Measurements from ENCODE around the gene IRX3.

The IRX3 gene

GRCh38 chr16:54303613-54304012 is 17.0 kb upstream of the IRX3 start:
- Histone ChIP-seq H3K4me3 (no peak overlapping the region), H3K4me1 (peaks cover 4 to 53% (median 32%) of the 10 kb centered on the region in 10 experiments; a peak in 17 of 20 replicates), H3K9ac (no peak overlapping the region), H3K27me3 (peaks cover 3 to 59% (median 34%) of the 10 kb centered on the region in 11 experiments; a peak in 18 of 22 replicates), H3K4me2 (peak overlapping the region in 4 of 11 experiments; percentile 13 to 80 (median 72); a peak in 3 of 22 replicates), H3K9me3 (replicated peaks in 1 of 11) (peaks cover 0 to 20% (median 7%) of the 10 kb centered on the region in 11 experiments; a peak in 9 of 22 replicates), H3K36me3 (no peaks in the 10 kb centered on the region), H4K20me1 (peaks cover 0 to 8% (median 0%) of the 10 kb centered on the region in 11 experiments; a peak in 4 of 22 replicates), H3K27ac (no peak overlapping the region)
- TF ChIP-seq Cebpa-rat (IDR thresholded peaks at IDR 0.05), result no peak

GRCh38 chr16:54297154-54297553 is 10.6 kb upstream of the IRX3 start:
- H3K36me3 ChIP-seq, result no peaks in the 10 kb centered on the region
- H3K27ac ChIP-seq, result no peak overlapping the region
- H3K4me3 ChIP-seq, result no peak overlapping the region
- H3K4me2 ChIP-seq, result no peak overlapping the region
- H3K9me3 ChIP-seq (replicated peaks in 1 of 11), result peaks cover 0 to 19% (median 4%) of the 10 kb centered on the region in 11 experiments; a peak in 4 of 22 replicates
- peaks cover 1 to 35% (median 23%) of the 10 kb centered on the region in 11 experiments; a peak in 17 of 22 replicates for H3K27me3 ChIP-seq
- no peaks in the 10 kb centered on the region; a peak in 3 of 22 replicates for H4K20me1 ChIP-seq
- no peak for TF ChIP-seq Cebpa-rat (IDR thresholded peaks at IDR 0.05)
- peaks cover 0 to 10% (median 2%) of the 10 kb centered on the region in 10 experiments; a peak in 4 of 20 replicates for H3K4me1 ChIP-seq
- no peak overlapping the region for H3K9ac ChIP-seq

DNA sequence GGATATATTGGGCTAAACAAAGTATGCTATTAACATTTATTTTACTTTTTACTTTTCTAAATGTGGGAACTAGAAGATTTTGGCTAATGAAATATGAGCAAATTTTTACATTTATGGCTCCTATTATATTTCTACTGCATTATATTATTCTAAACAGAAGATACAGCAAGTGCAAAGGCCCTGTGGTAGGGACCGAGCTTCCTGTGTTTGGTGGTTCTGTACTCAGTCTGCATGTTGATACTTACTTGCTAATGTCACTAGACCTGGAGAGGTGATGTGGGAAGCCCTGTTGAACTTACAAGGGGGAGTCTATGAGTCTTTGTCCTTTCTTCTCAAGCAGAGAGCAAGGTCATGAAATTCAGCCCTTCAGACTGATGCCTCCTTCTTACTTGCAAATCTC is 10.0 kb upstream of the IRX3 start:
- Histone ChIP-seq H4K20me1 (peaks cover 0 to 3% (median 0%) of the 10 kb centered on the region in 11 experiments; a peak in 5 of 22 replicates), H3K4me3 (no peak overlapping the region), H3K4me2 (no peak overlapping the region), H3K27me3 (peaks cover 7 to 41% (median 29%) of the 10 kb centered on the region in 11 experiments), H3K36me3 (no peaks in the 10 kb centered on the region), H3K27ac (no peak overlapping the region), H3K4me1 (peaks cover 0 to 10% (median 2%) of the 10 kb centered on the region in 10 experiments; a peak in 4 of 20 replicates), H3K9ac (no peak overlapping the region), H3K9me3 (replicated peaks in 1 of 11) (peaks cover 0 to 19% (median 4%) of the 10 kb centered on the region in 11 experiments; a peak in 4 of 22 replicates)
- no peak for TF ChIP-seq Cebpa-rat (IDR thresholded peaks at IDR 0.05)

- H3K27ac ChIP-seq, result no peak overlapping the region
- H3K4me1 ChIP-seq, result peaks cover 7 to 10% (median 9%) of the 10 kb centered on the region in 10 experiments; a peak in 19 of 20 replicates
- H3K27me3 ChIP-seq, result peaks cover 54 to 77% (median 65%) of the 10 kb centered on the region in 11 experiments
- TF ChIP-seq Cebpa-rat (IDR thresholded peaks at IDR 0.05), result no peak
- H3K4me3 ChIP-seq, result no peak overlapping the region
- no peak overlapping the region for H3K4me2 ChIP-seq
- H3K9ac ChIP-seq, result no peak overlapping the region
- no peaks in the 10 kb centered on the region for H3K36me3 ChIP-seq
- H4K20me1 ChIP-seq, result peaks cover 0 to 43% (median 26%) of the 10 kb centered on the region in 11 experiments; a peak in 17 of 22 replicates
- peaks cover 0 to 25% (median 6%) of the 10 kb centered on the region in 11 experiments; a peak in 9 of 22 replicates for H3K9me3 ChIP-seq (replicated peaks in 1 of 11)
These were observed 5.3 kb upstream of the IRX3 start for GRCh38 chr16:54291656-54292487.

DNA sequence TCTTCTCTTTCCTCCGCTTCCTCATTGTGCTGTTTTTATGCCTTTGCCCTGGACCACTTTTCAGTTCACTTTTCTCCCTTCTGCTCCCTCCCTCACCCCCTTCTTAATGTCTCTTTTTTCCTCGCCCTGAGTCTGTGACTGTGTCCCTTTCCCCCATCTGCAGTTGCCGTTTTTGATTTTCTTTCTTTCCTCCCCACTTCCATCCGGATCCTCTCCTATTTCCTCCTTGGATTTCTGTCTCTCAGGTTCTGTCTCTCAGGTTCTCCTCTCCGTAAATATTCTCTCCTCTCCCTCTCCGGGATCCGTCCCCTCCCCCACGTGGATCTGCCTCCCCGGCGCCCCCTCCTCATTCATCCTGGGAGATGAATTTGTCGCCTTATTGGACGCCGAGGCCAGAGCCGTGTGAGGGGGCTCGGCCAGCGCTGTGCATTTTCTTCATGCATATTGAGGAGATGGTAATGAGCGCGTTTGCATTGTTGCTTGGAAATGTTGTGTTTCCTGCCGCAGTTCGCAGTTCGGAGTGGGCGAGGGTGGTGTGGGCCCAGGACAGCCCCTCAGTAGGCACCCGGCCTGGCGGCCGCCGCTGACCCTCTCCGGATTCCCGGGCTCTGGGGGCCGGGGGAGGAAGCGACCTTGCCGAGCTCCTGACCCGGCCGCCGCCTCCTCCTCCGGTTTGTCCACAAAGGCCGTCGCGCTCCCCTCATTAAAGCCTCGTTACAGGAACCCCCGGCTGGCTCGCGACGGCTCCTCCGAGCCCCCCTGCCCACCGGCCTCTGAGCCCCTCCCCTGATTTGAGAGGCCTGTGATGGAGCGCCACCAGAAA is 4.5 kb upstream of the IRX3 start:
- no peak overlapping the region for H3K27ac ChIP-seq
- H3K9ac ChIP-seq, result no peak overlapping the region
- H3K4me3 ChIP-seq, result no peak overlapping the region
- H3K4me2 ChIP-seq, result no peak overlapping the region
- peaks cover under 1 to 17% (median 6%) of the 10 kb centered on the region in 11 experiments; a peak in 10 of 22 replicates for H3K9me3 ChIP-seq (replicated peaks in 1 of 11)
- no peak for TF ChIP-seq Cebpa-rat (IDR thresholded peaks at IDR 0.05)
- H3K4me1 ChIP-seq, result peaks cover 9 to 17% (median 15%) of the 10 kb centered on the region in 10 experiments; a peak in 19 of 20 replicates
- H3K36me3 ChIP-seq, result no peaks in the 10 kb centered on the region
- peaks cover 62 to 86% (median 73%) of the 10 kb centered on the region in 11 experiments for H3K27me3 ChIP-seq
- peaks cover 0 to 51% (median 32%) of the 10 kb centered on the region in 11 experiments; a peak in 17 of 22 replicates for H4K20me1 ChIP-seq

- peaks cover 16 to 25% (median 23%) of the 10 kb centered on the region in 10 experiments; a peak in 19 of 20 replicates for H3K4me1 ChIP-seq
- peaks cover 0 to 59% (median 40%) of the 10 kb centered on the region in 11 experiments; a peak in 17 of 22 replicates for H4K20me1 ChIP-seq
- H3K36me3 ChIP-seq, result no peaks in the 10 kb centered on the region
- H3K9me3 ChIP-seq (replicated peaks in 1 of 11), result peaks cover 0 to 18% (median 9%) of the 10 kb centered on the region in 11 experiments; a peak in 11 of 22 replicates
- H3K27me3 ChIP-seq, result peaks cover 71 to 94% (median 82%) of the 10 kb centered on the region in 11 experiments
- no peak overlapping the region for H3K9ac ChIP-seq
- H3K4me3 ChIP-seq, result no peak overlapping the region
- no peak overlapping the region for H3K4me2 ChIP-seq
- no peak for TF ChIP-seq Cebpa-rat (IDR thresholded peaks at IDR 0.05)
- no peak overlapping the region for H3K27ac ChIP-seq
These were observed 3.6 kb upstream of the IRX3 start for GRCh38 chr16:54289945-54290832.

DNA sequence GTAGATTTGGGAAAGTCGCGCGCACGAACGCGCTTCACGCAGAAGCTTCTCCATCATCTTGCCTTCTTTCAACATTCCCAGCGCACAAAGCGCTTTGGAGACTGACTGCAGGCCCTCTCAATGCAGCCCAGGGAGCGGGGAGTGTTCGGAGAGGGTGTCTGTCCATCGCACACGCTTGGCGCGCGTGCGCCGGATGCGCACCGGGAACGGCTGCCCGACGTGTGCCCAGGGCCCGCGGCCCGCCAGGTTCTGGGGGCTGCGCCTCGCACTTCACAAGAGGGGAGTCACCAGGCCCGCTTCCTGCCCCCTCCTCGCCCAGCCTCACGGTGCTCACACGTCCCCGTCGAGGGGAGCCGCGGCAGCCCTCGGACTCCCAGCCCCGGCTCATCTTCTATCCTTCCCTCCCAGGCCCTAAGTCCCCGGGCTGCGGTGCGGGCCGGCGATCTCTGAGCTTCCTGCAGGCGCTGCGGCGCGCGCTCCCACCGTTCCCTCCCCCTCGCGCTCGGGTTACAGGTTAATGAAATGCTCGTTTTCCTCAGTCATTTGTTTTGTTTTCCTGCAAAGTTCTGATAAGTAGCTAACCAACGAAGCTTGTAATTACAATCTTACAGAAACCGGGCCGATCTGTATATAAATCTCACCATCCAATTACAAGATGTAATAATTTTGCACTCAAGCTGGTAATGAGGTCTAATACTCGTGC is 2.8 kb upstream of the IRX3 start:
- no peak overlapping the region for H3K27ac ChIP-seq
- H3K36me3 ChIP-seq, result no peaks in the 10 kb centered on the region
- no peak overlapping the region for H3K9ac ChIP-seq
- TF ChIP-seq Cebpa-rat (IDR thresholded peaks at IDR 0.05), result no peak
- peaks cover 0 to 67% (median 48%) of the 10 kb centered on the region in 11 experiments; a peak in 18 of 22 replicates for H4K20me1 ChIP-seq
- peaks cover 79 to 98% (median 90%) of the 10 kb centered on the region in 11 experiments for H3K27me3 ChIP-seq
- H3K4me1 ChIP-seq, result peaks cover 24 to 33% (median 29%) of the 10 kb centered on the region in 10 experiments; a peak in 19 of 20 replicates
- H3K9me3 ChIP-seq (replicated peaks in 1 of 11), result peaks cover 0 to 19% (median 10%) of the 10 kb centered on the region in 11 experiments; a peak in 11 of 22 replicates
- H3K4me2 ChIP-seq, result no peak overlapping the region
- H3K4me3 ChIP-seq, result no peak overlapping the region

All from BLaER1 treated with 17β-estradiol and CSF1 and Interleukin-3, amounts not matched to agents 10 nM and 100 nM (cell line).